Measurements from ENCODE around the gene PATL1. TPM values are rescaled to one million over a fixed set of nuclear protein-coding genes. Genes with fewer than 3 reads are reported as not detected.
"Not testable (repeated sequence)": the region's sequence is repeated elsewhere in the genome, so short reads cannot be mapped to it uniquely, and the experiment has no call there.

Gene PATL1
- total RNA-seq, 1 experiment from 2014 or later: 7.4 TPM

DNA sequence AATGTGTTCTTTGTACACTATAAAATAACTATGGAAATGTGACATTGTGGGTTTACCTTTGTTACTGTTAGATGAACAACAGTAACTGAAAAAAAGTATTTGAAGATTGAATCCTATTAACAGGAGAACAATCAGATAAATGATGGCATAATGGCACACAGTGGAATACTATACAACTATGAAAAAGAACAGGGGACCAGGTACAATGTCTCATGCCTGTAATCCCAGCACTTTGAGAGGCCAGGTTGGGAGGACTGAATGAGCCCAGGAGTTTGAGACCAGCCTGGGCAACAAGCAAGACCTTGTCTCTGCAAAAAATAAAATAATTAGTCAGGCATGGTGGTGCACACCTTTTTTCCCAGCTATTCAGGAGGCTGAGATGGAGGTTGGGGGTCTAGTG lies 38.8 kb downstream of the PATL1 start:
- in situ Hi-C loops (cut with HindIII; ENCODE audit: low pct_unique_long_range_greater_than_20kb, low sequenced_read_pairs): no loop called here
- DNase-seq (ENCODE audit: low read depth): no peak

DNA sequence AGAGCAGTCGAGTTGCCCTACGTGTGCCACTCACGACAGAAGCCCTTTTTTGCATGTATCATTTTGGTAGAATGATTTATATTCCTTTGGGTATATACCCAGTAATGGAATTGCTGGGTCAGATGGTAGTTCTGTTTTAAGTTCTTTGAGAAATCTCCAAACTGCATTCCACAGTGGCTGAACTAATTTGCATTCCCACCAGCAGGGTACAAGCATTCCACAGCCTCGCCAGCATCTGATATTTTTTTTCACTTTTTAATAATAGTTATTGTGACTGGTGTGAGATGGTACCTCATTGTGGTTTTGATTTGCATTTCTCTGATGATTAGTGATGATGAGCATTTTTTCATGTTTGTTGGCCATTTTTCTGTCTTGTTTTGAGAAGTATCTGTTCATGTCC lies 41.9 kb downstream of the PATL1 start:
- DNase-seq (ENCODE audit: low read depth); in situ Hi-C loops (cut with HindIII; ENCODE audit: low pct_unique_long_range_greater_than_20kb, low sequenced_read_pairs): not testable (repeated sequence)

DNA sequence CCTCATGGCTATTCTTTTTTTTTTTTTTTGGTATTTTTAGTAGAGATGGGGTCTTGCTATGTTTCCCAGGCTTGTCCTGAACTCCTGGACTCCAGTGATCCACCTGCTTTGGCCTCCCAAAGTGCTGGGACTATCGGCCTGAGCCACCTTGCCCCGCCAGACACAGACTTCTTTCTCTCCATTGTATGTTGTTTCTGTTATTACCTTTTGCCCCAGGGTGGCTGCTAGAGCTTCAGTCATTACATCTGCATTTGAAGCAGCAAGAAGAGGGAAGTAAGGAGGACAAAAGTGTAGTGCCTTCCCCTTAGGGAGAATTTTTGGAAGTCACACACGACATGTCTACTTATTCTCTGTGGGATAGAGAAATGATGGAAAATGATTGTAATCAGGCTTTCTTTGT lies 43.1 kb downstream of the PATL1 start:
- DNase-seq (ENCODE audit: low read depth): no peak
- in situ Hi-C loops (cut with HindIII; ENCODE audit: low pct_unique_long_range_greater_than_20kb, low sequenced_read_pairs): no loop called here

DNA sequence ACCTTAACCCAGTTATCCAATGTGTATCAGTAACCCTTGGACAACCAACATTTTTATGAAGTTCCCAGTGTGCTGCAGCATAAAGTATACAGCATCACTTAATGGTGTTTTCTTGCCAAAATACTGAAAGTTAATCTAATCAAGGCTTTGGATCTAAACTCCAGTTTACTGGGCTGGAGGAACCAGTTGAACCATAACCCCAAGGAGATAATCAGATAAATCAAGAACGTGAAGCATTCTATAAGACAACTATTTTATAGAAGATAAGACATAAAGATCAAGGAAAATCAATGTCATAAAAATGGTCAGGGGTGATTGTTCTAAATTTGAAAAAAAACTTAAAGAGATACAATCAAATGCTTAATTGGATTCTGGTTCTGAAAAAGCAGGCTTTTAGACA lies 51.0 kb downstream of the PATL1 start:
- in situ Hi-C loops (cut with HindIII; ENCODE audit: low pct_unique_long_range_greater_than_20kb, low sequenced_read_pairs): no loop called here
- DNase-seq (ENCODE audit: low read depth): no peak

GRCh38 chr11:59616396-59616982 lies 52.3 kb downstream of the PATL1 start:
- in situ Hi-C loops (cut with HindIII; ENCODE audit: low pct_unique_long_range_greater_than_20kb, low sequenced_read_pairs): no loop called here
- DNase-seq (ENCODE audit: low read depth): no peak

GRCh38 chr11:59615637-59616395 lies 53.0 kb downstream of the PATL1 start, which contains the start of gene OSBP:
Gene OSBP, minus strand, starts transcription at chr11:59615774. Its CDS starts 110 bp downstream, at chr11:59615664.
- in situ Hi-C loops (cut with HindIII; ENCODE audit: low pct_unique_long_range_greater_than_20kb, low sequenced_read_pairs): no loop called here
- DNase-seq (ENCODE audit: low read depth): peak; percentile 100

DNA sequence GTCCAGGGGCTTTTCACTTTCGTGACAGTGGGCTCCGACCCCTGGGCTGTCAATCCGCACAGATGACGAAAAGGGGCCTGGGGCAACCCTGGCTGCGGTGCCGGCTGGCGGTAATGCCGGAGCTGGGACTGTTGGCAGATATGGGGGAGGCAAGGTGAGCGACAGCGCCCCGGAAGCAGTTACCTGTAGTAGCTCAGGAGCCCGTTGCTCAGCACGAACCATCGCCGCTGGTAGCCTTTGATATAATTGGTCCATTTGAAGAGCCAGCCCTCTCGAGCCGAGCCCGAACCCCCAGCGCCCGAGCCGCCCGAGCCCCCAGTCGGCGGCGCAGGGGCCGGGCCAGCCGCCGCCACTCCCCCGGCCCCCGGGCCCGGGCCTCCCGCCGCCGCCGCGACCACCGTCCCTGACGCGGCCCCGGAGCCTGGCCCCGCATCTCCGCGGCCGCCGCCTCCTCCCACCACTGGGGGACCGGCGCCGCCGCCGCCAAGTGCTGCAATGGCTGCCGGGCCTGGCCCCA lies 53.7 kb downstream of the PATL1 start:
- DNase-seq (ENCODE audit: low read depth): no peak
- in situ Hi-C loops (cut with HindIII; ENCODE audit: low pct_unique_long_range_greater_than_20kb, low sequenced_read_pairs): no loop called here

GRCh38 chr11:59614277-59615119 lies 54.3 kb downstream of the PATL1 start:
- in situ Hi-C loops (cut with HindIII; ENCODE audit: low pct_unique_long_range_greater_than_20kb, low sequenced_read_pairs): no loop called here
- DNase-seq (ENCODE audit: low read depth): peak; percentile 6

GRCh38 chr11:59611570-59612565 lies 57.0 kb downstream of the PATL1 start:
- in situ Hi-C loops (cut with HindIII; ENCODE audit: low pct_unique_long_range_greater_than_20kb, low sequenced_read_pairs): no loop called here

DNA sequence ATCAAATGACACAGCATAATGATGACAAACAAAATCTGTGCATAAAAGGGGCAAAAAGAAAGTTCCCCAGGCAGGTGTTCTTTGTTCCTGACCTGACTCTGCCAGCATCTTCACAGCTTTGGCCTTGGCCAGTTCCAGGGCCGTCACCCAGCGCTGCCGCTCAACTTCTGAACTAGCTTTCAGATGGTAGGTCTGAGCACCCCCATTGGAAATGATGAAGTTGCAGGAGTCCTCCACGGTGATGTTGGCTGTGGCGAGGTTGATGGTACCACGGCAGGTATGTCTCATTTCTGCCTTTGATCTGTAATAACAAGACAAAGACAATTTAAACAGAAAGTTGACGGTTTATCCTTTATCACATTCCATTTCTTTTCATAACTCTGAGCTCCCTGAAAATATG lies 58.5 kb downstream of the PATL1 start:
- DNase-seq (ENCODE audit: low read depth): no peak
- in situ Hi-C loops (cut with HindIII; ENCODE audit: low pct_unique_long_range_greater_than_20kb, low sequenced_read_pairs): no loop called here

More at GRCh38 chr11:59611570-59612565, 57.0 kb downstream of the PATL1 start:
- no peak for DNase-seq (ENCODE audit: low read depth)

GRCh38 chr11:59607703-59608454 lies 61.0 kb downstream of the PATL1 start:
- in situ Hi-C loops (cut with HindIII; ENCODE audit: low pct_unique_long_range_greater_than_20kb, low sequenced_read_pairs): no loop called here
- DNase-seq (ENCODE audit: low read depth): no peak

DNA sequence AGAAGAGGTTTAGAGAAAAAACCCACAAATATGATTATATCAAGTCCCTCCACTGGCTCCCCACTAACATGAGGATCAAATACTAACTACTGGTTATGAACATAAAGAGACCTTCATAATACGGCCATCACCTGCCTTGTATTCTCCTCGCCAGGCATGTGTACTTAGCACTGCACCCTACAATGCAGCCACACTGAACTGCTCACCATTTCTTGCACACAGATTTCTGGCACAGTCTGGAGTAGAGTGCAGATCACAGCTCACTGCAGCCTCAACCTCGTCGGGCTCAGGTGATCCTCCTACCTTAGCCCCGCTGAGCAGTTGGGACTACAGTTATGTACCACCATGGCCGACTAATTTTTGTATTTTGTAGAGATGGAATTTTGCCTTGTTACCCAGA lies 66.4 kb downstream of the PATL1 start:
- in situ Hi-C loops (cut with HindIII; ENCODE audit: low pct_unique_long_range_greater_than_20kb, low sequenced_read_pairs): no loop called here
- no peak for DNase-seq (ENCODE audit: low read depth)

DNA sequence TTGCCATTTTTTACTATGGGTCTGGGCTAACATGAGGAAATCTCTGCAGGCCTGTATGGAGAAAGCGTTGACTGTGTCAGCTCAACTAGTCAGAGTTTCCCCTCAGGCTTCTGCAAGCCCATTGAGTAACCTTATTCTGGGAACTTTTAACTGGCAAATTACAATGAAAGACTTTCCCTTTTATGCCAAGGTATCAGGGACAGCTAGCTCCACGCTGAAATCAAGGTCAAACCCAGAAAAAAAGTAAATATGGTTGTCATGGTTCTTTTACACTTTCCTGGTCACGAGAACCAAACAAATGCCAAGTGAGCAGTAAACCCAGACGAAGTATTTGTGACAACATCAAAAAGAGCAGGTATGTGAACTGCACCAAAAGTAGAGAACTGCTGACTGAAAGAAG lies 67.0 kb downstream of the PATL1 start:
- in situ Hi-C loops (cut with HindIII; ENCODE audit: low pct_unique_long_range_greater_than_20kb, low sequenced_read_pairs): no loop called here
- no peak for DNase-seq (ENCODE audit: low read depth)

DNA sequence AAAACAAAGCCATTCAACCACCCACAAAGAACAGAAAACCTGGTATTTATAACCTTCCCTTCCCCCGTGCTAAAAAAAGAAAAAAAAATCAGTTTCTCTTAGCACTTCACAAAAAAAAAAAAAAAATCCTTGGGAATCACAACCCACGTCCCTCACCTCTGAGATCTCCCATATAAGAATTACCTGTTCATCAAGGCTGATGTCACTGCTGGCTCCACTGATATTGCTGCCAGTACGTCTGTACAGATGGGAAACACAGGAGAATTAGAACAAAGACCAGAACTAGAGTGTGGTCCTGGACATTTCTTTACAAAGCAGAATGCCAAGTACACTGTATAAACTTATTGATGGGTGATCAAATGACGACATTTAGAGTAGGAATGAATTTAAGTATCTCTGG lies 68.2 kb downstream of the PATL1 start:
- in situ Hi-C loops (cut with HindIII; ENCODE audit: low pct_unique_long_range_greater_than_20kb, low sequenced_read_pairs): no loop called here

DNA sequence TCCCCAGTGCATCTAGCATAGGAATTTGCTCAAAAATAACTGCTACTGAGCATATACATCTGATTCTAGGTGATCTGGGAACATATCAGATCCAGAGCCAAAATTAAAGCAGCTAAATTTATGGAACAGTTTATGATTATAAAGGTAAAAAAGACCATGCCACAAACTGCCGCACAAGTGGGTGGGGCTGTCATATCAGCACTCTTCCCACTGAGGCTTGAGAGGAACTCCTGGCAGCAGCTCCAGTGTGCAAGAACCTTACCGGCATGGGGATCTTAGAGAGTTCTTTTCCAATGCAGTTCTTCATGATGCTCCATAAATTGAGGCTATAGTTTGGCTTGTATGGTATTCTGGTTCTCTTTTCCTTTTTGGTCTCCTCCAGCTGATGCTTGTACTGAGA lies 68.6 kb downstream of the PATL1 start:
- in situ Hi-C loops (cut with HindIII; ENCODE audit: low pct_unique_long_range_greater_than_20kb, low sequenced_read_pairs): no loop called here

More for the DNA sequence above, 68.2 kb downstream of the PATL1 start:
- DNase-seq (ENCODE audit: low read depth): no peak

DNA sequence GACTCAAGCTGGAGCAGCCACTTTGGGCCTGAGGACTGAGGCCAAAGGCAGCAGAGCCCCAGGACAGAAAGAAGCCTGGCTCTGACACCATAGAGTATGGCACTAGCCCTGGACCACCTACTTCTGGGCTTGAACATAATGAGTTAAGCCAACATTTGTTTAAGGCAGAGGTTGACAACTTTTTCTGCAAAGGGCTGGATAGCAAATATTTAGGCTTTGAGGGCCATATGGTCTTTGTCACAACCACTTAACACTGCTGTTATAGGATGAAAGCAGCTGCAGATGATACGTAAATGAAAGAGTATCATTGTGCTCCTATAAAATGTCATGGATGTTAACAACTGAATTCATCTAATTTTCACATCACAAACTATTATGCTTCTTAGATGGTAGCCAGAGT lies 69.9 kb downstream of the PATL1 start:
- DNase-seq (ENCODE audit: low read depth): no peak
- in situ Hi-C loops (cut with HindIII; ENCODE audit: low pct_unique_long_range_greater_than_20kb, low sequenced_read_pairs): no loop called here

More for the DNA sequence above, 68.6 kb downstream of the PATL1 start:
- no peak for DNase-seq (ENCODE audit: low read depth)
